ENCODE data around the gene OIT3. TPM values are rescaled to one million over a fixed set of nuclear protein-coding genes. Genes with fewer than 3 reads are reported as not detected.

Gene OIT3
- total and polyA plus RNA-seq, 2 experiments from 2014 or later = not detected

DNA sequence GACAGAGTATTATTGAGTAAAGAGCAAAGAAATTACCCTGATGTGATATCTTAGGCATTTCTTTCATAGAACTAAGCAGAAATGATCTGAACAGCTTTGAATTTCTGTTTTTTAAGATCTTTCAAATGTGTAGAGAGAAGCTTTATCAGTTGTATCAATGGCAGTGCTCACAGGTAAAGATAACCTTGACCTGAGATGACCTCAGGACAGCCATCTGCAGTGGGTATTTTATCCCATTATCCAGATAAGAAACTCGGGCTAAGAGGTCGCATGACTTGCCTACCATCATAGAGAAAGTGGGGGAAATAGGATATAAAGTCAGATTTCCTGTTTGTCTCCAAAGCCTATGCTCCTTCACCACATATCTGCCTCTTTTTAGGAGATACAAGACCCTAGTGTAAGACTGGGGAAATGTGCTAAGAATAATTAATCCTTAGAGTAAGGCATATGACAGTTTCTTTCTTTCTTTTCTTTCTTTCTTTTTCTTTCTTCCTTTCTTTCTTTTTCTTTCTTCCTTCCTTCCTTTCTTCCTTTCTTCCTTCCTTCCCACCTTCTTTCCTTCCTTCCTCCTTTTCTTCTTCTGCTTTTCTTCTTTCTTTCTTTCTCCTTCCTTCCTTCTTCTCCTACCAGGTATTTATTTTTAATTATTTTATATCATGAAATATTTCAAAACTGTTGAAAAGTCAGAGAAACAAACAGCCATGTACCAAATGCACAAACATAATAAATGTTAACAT is 50.1 kb downstream of the OIT3 start:
- Histone ChIP-seq H3K79me2 (ENCODE audit: insufficient read depth) (no peaks in the 10 kb centered on the region), H3K9ac (no peak overlapping the region), H3K4me1 (ENCODE audit: insufficient read depth) (no peaks in the 10 kb centered on the region), H3F3A (ENCODE audit: insufficient read depth) (no peaks in the 10 kb centered on the region), H3K9me2 (ENCODE audit: insufficient read depth) (no peaks in the 10 kb centered on the region), H3K9me3 (ENCODE audit: low read depth) (no peaks in the 10 kb centered on the region), H4K20me1 (ENCODE audit: insufficient read depth) (no peaks in the 10 kb centered on the region), H3K27ac (no peak overlapping the region), H3K4me3 (no peak overlapping the region), H3K27me3 (replicated peaks; ENCODE audit: insufficient read depth) (peaks cover 9% of the 10 kb centered on the region), H3K36me3 (ENCODE audit: low read depth) (no peaks in the 10 kb centered on the region), H2AFZ (no peak overlapping the region), H3K4me2 (ENCODE audit: unreplicated experiment) (no peak overlapping the region)
- DNase-seq = no peak
- TF ChIP-seq EZH2phosphoT487 (IDR thresholded peaks at IDR 0.05; ENCODE audit: insufficient read depth, low read depth) (no peak), EZH2 (IDR thresholded peaks at IDR 0.05; ENCODE audit: insufficient read depth, poor library complexity, severe bottlenecking) (no peak)
- in situ Hi-C loops (cut with MboI) = no loop called here
- WGBS, 2 experiments (ENCODE audit: low coverage in 1 of 2, low lambda C conversion rate in 2 of 2, missing lambda C conversion rate in 2 of 2) = 66 to 67% methylated on average over 2 of the region's 2 CpGs

DNA sequence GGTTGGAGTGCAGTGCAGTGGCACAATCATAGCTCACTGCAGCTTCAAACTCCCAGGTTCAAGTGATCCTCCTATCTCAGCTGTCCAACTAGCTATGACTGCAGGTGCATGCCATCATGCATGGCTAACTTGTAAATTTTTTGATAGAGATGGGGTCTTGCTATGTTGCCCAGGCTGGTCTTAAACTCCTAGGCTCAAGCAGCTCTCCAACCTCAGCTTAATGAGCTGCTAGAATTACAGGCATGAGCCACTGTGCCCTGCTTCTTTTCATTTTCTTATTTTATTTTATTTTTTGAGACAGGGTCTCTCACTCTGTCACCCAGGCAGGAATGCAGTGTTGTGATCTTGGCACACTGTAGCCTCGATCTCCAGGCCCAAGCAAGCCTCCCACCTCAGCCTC is 53.4 kb downstream of the OIT3 start:
- no peaks in the 10 kb centered on the region for H3K36me3 ChIP-seq (ENCODE audit: low read depth)
- no peak overlapping the region for H2AFZ ChIP-seq
- H3K27ac ChIP-seq = no peak overlapping the region
- no peaks in the 10 kb centered on the region for H4K20me1 ChIP-seq (ENCODE audit: insufficient read depth)
- no peak overlapping the region for H3K4me3 ChIP-seq
- DNase-seq = no peak
- TF ChIP-seq EZH2 (IDR thresholded peaks at IDR 0.05; ENCODE audit: insufficient read depth, poor library complexity, severe bottlenecking) (no peak), EZH2phosphoT487 (IDR thresholded peaks at IDR 0.05; ENCODE audit: insufficient read depth, low read depth) (no peak)
- in situ Hi-C loops (cut with MboI) = no loop called here
- WGBS, 2 experiments (ENCODE audit: low coverage in 1 of 2, low lambda C conversion rate in 2 of 2, missing lambda C conversion rate in 2 of 2) = 19 to 29% methylated on average over 1 of the region's 1 CpG
- peaks cover 13% of the 10 kb centered on the region for H3K27me3 ChIP-seq (replicated peaks; ENCODE audit: insufficient read depth)
- H3K4me1 ChIP-seq (ENCODE audit: insufficient read depth) = no peaks in the 10 kb centered on the region
- H3F3A ChIP-seq (ENCODE audit: insufficient read depth) = no peaks in the 10 kb centered on the region
- no peaks in the 10 kb centered on the region for H3K9me2 ChIP-seq (ENCODE audit: insufficient read depth)
- no peak overlapping the region for H3K4me2 ChIP-seq (ENCODE audit: unreplicated experiment)
- no peaks in the 10 kb centered on the region for H3K79me2 ChIP-seq (ENCODE audit: insufficient read depth)
- H3K9me3 ChIP-seq (ENCODE audit: low read depth) = no peaks in the 10 kb centered on the region
- no peak overlapping the region for H3K9ac ChIP-seq

DNA sequence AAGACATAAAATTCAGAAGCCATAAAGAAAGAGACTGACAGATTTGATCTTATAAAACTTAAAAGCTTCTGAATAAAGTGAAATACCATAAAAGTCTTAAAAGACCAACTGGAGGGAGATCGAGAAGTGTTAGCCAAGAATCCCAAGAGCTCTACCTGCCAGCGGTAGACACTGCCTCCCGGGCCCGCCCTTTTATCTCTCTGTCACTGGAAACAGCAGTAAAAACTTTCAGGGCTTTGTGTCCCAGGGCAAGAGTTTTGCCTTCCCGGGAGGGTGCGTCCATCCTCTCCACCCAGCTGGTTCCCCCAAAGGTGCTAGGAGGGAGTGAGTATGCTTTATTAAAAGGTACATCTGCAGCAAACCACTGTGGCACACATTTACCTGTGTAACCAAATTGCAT is 55.2 kb downstream of the OIT3 start:
- no peak for TF ChIP-seq EZH2 (IDR thresholded peaks at IDR 0.05; ENCODE audit: insufficient read depth, poor library complexity, severe bottlenecking)
- TF ChIP-seq EZH2phosphoT487 (IDR thresholded peaks at IDR 0.05; ENCODE audit: insufficient read depth, low read depth) = no peak
- peaks cover 17% of the 10 kb centered on the region for H3K27me3 ChIP-seq (replicated peaks; ENCODE audit: insufficient read depth)
- H3K4me2 ChIP-seq (ENCODE audit: unreplicated experiment) = no peak overlapping the region
- no peak for DNase-seq
- H3K9me2 ChIP-seq (ENCODE audit: insufficient read depth) = no peaks in the 10 kb centered on the region
- H3K4me1 ChIP-seq (ENCODE audit: insufficient read depth) = no peaks in the 10 kb centered on the region
- no peak overlapping the region for H3K9ac ChIP-seq
- WGBS, 2 experiments (ENCODE audit: low coverage in 1 of 2, low lambda C conversion rate in 2 of 2, missing lambda C conversion rate in 2 of 2) = 32 to 34% methylated on average over 6 of the region's 6 CpGs
- no peaks in the 10 kb centered on the region for H3F3A ChIP-seq (ENCODE audit: insufficient read depth)
- no peaks in the 10 kb centered on the region for H3K79me2 ChIP-seq (ENCODE audit: insufficient read depth)
- H3K9me3 ChIP-seq (ENCODE audit: low read depth) = no peaks in the 10 kb centered on the region
- H3K4me3 ChIP-seq = no peak overlapping the region
- no peak overlapping the region for H3K27ac ChIP-seq
- H3K36me3 ChIP-seq (ENCODE audit: low read depth) = no peaks in the 10 kb centered on the region
- H2AFZ ChIP-seq = no peak overlapping the region
- in situ Hi-C loops (cut with MboI) = no loop called here
- no peaks in the 10 kb centered on the region for H4K20me1 ChIP-seq (ENCODE audit: insufficient read depth)

DNA sequence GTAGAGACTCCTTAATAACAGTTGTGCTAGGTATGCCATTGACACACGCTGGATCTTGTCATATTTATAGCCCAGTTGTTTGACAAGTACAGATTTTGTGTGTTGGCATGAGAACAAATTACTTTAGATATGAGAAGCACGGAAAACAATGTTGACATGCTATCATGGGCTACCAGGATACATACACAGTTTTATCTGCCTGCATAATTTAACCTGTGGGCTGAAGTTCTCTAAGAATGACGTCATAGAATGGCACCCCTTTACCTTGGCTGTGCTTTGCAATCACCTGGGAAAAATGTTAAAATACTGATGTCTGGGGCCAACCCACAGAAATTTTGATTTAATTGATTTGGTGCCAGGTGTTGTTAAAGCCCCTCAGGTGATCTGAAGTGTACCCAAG is 58.2 kb downstream of the OIT3 start:
- Histone ChIP-seq H3K36me3 (ENCODE audit: low read depth) (no peaks in the 10 kb centered on the region), H3K4me2 (ENCODE audit: unreplicated experiment) (no peak overlapping the region), H3K27me3 (replicated peaks; ENCODE audit: insufficient read depth) (peaks cover 17% of the 10 kb centered on the region), H3K9ac (no peak overlapping the region), H3K27ac (no peak overlapping the region), H3K79me2 (ENCODE audit: insufficient read depth) (no peaks in the 10 kb centered on the region), H3F3A (ENCODE audit: insufficient read depth) (no peaks in the 10 kb centered on the region), H3K9me3 (ENCODE audit: low read depth) (no peaks in the 10 kb centered on the region), H4K20me1 (ENCODE audit: insufficient read depth) (no peaks in the 10 kb centered on the region), H2AFZ (no peak overlapping the region), H3K4me3 (no peak overlapping the region), H3K4me1 (ENCODE audit: insufficient read depth) (no peaks in the 10 kb centered on the region), H3K9me2 (ENCODE audit: insufficient read depth) (no peaks in the 10 kb centered on the region)
- WGBS, 2 experiments (ENCODE audit: low coverage in 1 of 2, low lambda C conversion rate in 2 of 2, missing lambda C conversion rate in 2 of 2) = 41 to 43% methylated on average over 3 of the region's 3 CpGs
- in situ Hi-C loops (cut with MboI) = no loop called here
- TF ChIP-seq EZH2phosphoT487 (IDR thresholded peaks at IDR 0.05; ENCODE audit: insufficient read depth, low read depth) = no peak
- TF ChIP-seq EZH2 (IDR thresholded peaks at IDR 0.05; ENCODE audit: insufficient read depth, poor library complexity, severe bottlenecking) = no peak
- DNase-seq = no peak
